LNCaP clone FGC (cell line): ENCODE measurements around the gene ACACA.

Source experiments
- DNase-seq: peaks from one replicate; pipeline ENCODE4 v3.0.0-alpha.2; 2011; ENCODE audit warnings: low read depth
- H3K4me3 ChIP-seq: 2 replicates; pipeline ENCODE4 v1.5.1; 2011; ENCODE audit warnings: mild to moderate bottlenecking, low read depth, low read length, control low read depth
- TF ChIP-seq, protein P1 (sequence below): IDR thresholded peaks from 2 replicates; pipeline ENCODE4 v1.5.1; 2012; ENCODE audit warnings: mild to moderate bottlenecking; ENCODE audit not compliant: control insufficient read depth, insufficient read depth; ENCODE audit errors: extremely low read depth

Gene ACACA

GRCh38 chr17:37292429-37293139, 114.1 kb downstream of the ACACA start:
- no peak for DNase-seq
- TF ChIP-seq, protein P1, sequence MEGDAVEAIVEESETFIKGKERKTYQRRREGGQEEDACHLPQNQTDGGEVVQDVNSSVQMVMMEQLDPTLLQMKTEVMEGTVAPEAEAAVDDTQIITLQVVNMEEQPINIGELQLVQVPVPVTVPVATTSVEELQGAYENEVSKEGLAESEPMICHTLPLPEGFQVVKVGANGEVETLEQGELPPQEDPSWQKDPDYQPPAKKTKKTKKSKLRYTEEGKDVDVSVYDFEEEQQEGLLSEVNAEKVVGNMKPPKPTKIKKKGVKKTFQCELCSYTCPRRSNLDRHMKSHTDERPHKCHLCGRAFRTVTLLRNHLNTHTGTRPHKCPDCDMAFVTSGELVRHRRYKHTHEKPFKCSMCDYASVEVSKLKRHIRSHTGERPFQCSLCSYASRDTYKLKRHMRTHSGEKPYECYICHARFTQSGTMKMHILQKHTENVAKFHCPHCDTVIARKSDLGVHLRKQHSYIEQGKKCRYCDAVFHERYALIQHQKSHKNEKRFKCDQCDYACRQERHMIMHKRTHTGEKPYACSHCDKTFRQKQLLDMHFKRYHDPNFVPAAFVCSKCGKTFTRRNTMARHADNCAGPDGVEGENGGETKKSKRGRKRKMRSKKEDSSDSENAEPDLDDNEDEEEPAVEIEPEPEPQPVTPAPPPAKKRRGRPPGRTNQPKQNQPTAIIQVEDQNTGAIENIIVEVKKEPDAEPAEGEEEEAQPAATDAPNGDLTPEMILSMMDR: no peak
- H3K4me3 ChIP-seq: no peak overlapping the region

- H3K4me3 ChIP-seq: no peak overlapping the region
- TF ChIP-seq, protein P1: no peak
- DNase-seq: peak; percentile 91
Observed at GRCh38 chr17:37291351-37291750, 115.3 kb downstream of the ACACA start.

GRCh38 chr17:37286430-37286829, 120.2 kb downstream of the ACACA start:
- DNase-seq: no peak
- H3K4me3 ChIP-seq: no peak overlapping the region
- TF ChIP-seq, protein P1: no peak

DNA sequence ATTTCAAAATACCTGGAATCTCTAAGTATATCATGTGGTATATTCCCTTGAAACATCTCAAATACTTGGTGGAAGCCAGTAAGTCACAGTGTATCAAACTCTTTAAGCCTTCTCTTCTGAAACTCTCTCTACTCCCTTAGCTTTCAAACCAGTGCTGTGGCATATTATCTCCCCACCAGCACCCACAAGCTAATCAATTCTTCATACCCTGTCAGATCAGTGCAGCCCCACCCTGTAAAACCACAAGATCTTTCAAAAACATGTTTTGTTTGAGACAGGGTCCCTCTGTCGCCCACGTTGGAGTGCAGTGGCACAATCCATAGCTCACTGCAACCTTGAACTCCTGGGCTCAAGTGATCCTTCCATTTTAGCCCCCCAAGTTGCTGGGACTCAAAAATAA, 122.4 kb downstream of the ACACA start:
- H3K4me3 ChIP-seq: no peak overlapping the region
- no peak for DNase-seq
- TF ChIP-seq, protein P1: no peak

DNA sequence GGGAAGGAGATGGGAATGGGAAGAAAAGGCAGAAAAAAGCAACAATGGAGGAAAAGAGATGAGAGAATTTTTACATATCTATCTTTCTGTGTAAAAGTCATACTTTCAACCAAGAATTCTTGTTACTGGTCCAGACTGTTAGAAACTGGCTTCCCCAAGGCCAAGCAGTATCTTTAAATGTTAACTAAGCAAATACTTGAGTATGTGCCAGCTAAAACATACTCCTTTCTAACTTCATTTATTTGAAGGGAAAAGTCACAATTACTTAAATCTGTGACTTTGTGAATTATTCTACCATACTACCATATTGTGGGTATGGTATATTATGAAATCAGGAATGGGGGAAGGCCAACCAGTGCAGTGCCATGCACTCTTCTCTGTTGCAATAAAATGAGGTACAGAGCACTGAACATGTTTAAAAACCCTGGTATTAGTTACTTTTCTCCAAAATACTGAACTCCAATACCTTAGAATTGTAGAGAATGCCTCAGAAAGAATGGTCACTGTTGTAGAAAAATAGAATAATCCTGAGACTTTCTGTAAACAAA, 123.1 kb downstream of the ACACA start:
- H3K4me3 ChIP-seq: no peak overlapping the region
- TF ChIP-seq, protein P1: no peak
- no peak for DNase-seq

GRCh38 chr17:37280841-37281240, 125.8 kb downstream of the ACACA start:
- no peak for DNase-seq
- TF ChIP-seq, protein P1: no peak
- no peak overlapping the region for H3K4me3 ChIP-seq
